NT2/D1 (cell line): ENCODE data around the gene NDE1.

Source experiments
- SUZ12 ChIP-seq: IDR thresholded peaks from 2 replicates; pipeline ENCODE4 v1.6.1; 2011; ENCODE audit not compliant: insufficient read length, insufficient read depth; ENCODE audit errors: extremely low read depth
- YY1 ChIP-seq: IDR thresholded peaks from 2 replicates; pipeline ENCODE4 v1.6.1; 2011; ENCODE audit not compliant: insufficient read length, insufficient read depth

DNA sequence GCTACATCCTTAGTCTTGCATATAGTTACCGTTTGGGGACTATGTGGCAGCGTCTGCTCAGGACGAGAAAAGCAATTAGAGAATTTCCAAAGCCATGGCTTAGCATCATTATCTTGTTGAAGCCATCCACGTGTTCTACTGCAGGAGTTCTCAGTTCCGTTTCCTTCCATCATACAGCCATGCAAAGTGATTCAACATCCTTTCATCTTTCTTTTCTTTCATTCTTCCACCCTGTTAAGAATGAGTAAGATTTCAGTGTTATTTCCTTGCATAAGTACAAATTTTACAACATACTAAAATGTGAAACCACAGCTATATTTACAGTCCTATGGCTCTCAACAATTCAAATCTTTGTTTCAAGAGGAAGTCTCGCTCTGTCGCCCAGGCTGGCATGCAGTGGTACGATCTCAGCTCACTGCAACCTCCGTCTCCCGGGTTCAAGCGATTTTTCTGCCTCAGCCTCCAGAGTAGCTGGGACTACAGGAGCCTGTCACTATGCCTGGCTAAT lies 10.9 kb upstream of the NDE1 start:
- TF ChIP-seq SUZ12: no peak
- no peak for TF ChIP-seq YY1
